Activated CD8-positive, alpha-beta memory T cell treated with anti-CD3 and anti-CD28 coated beads, Interleukin-2, amount 50 U/mL, for 1 hour (primary cell): ENCODE data around the gene OLFML3.

ENCODE experiments used
- DNase-seq: peaks from one replicate; pipeline ENCODE4 v3.0.0-alpha.2; 2020; ENCODE audit errors: extremely low read depth

OLFML3 gene

DNA sequence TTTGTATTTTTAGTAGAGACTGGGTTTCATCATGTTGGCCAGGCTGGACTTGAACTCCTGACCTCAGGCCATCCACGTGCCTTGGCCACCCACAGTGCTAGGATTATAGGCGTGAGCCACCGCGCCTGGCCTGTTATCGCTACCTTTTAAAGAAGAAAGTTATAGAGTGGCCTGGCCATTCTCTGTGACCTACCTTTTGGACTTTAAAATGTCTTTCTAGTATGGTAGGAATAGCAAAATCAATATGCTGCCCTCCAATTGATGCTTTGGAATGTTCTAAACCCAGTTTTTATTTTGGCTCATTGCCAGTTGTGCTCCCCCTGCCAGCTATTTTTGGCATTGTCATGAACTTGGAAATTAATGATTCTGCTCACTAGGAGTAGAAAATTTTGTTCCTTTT is 30.3 kb upstream of the OLFML3 start:
- no peak for DNase-seq

GRCh38 chr1:113950908-113951307 is 28.4 kb upstream of the OLFML3 start:
- no peak for DNase-seq

DNA sequence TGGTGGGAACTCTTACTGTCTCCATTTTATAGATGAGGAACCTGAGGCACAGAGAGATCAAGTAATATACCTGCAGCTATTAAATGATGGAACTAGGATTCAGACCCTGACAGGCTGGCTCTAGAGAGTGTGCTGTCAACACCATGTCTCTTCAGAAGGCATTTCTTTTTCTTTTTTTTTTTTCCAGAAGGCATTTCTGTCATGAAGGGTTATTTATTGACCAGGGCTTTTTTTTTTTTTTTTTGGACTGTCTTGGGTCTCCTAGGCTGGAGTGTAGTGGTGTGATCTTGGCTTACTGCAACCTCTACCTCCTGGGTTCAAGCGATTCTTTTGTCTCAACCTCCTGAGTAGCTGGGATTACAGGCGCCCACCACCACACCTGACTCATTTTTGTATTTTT is 27.6 kb upstream of the OLFML3 start:
- no peak for DNase-seq

DNA sequence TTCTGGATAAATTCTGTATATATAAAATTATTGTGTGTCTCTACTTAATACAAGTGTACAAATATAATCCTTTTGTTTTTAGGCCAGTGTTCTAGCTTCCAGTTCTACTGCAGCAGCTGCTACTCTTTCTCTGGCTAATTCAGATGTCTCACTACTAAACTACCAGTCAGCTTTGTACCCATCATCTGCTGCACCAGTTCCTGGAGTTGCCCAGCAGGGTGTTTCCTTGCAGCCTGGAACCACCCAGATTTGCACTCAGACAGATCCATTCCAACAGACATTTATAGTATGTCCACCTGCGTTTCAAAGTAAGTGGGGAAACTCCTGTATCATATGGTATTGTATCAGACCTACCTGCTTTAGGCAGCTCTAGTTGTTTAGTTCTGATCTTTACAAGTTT is 21.3 kb upstream of the OLFML3 start:
- no peak for DNase-seq

- DNase-seq = no peak
Measured at GRCh38 chr1:113958691-113959090, 20.6 kb upstream of the OLFML3 start.

GRCh38 chr1:113963281-113963906 is 15.9 kb upstream of the OLFML3 start:
- DNase-seq = no peak

- no peak for DNase-seq
Measured at GRCh38 chr1:113965703-113966412, 13.4 kb upstream of the OLFML3 start.

DNA sequence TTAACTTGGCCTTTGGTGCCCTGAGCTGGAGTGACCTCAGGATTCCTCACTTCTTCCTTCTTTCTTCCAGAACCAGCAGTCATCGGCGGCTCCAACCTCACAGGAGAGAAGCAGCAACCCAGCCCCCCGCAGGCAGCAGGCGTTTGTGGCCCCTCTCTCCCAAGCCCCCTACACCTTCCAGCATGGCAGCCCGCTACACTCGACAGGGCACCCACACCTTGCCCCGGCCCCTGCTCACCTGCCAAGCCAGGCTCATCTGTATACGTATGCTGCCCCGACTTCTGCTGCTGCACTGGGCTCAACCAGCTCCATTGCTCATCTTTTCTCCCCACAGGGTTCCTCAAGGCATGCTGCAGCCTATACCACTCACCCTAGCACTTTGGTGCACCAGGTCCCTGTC is 6.3 kb upstream of the OLFML3 start:
- DNase-seq = no peak

GRCh38 chr1:113975211-113975895 is 3.9 kb upstream of the OLFML3 start:
- DNase-seq = no peak

DNA sequence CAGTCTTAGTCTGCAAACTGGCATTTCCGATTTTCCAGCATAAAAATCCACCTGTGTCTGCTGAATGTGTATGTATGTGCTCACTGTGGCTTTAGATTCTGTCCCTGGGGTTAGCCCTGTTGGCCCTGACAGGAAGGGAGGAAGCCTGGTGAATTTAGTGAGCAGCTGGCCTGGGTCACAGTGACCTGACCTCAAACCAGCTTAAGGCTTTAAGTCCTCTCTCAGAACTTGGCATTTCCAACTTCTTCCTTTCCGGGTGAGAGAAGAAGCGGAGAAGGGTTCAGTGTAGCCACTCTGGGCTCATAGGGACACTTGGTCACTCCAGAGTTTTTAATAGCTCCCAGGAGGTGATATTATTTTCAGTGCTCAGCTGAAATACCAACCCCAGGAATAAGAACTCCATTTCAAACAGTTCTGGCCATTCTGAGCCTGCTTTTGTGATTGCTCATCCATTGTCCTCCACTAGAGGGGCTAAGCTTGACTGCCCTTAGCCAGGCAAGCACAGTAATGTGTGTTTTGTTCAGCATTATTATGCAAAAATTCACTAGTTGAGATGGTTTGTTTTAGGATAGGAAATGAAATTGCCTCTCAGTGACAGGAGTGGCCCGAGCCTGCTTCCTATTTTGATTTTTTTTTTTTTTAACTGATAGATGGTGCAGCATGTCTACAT is 2.5 kb upstream of the OLFML3 start:
- no peak for DNase-seq

DNA sequence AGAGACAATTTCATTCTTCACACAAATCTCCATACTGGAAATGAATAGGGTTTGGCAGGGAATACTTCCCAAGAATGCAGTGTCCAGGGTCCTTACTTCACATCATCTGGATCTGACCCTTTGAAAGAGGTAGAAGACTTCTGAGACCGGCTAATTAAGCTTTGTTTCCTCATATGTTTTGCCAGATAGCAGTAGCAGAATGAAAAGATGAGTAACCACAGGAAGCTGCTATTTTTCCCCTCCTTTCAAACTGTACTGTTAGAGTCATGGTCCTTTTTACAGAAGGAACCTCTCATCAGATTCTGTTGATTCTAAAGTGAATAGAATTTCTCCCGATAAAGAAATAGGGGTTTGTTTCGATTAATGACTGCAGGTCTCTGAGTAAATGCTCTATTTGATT is 1.4 kb upstream of the OLFML3 start:
- no peak for DNase-seq

GRCh38 chr1:113980110-113980509 is 836 bp downstream of the OLFML3 start:
- no peak for DNase-seq

GRCh38 chr1:113981962-113982931 is 3.0 kb downstream of the OLFML3 start:
- DNase-seq = no peak

- DNase-seq = no peak
Measured at GRCh38 chr1:113982949-113983348, 3.7 kb downstream of the OLFML3 start.

GRCh38 chr1:113983391-113983790 is 4.1 kb downstream of the OLFML3 start:
- DNase-seq = no peak

GRCh38 chr1:113983826-113984225 is 4.6 kb downstream of the OLFML3 start:
- no peak for DNase-seq

- no peak for DNase-seq
Measured at GRCh38 chr1:113984710-113985109, 5.4 kb downstream of the OLFML3 start.

GRCh38 chr1:113986802-113987201 is 7.5 kb downstream of the OLFML3 start:
- DNase-seq = no peak

DNA sequence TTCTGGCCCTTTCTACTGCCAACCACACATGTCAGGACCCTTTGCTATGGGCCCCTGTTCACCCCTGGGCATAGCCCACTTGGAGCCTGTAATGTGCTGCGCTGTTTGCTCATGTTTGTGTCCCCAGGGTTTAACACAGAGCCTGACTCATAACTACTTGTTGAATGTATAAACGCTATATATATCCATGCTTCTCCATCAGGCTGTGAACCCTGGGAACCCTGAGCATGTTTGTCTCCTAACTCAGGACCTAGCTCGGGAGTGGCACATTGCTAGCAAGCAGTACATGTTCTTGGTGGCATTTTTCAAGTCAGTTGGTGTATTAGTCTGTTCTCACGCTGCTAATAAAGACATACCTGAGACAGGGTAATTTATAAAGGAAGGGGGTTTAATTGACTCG is 8.0 kb downstream of the OLFML3 start:
- DNase-seq = no peak

DNA sequence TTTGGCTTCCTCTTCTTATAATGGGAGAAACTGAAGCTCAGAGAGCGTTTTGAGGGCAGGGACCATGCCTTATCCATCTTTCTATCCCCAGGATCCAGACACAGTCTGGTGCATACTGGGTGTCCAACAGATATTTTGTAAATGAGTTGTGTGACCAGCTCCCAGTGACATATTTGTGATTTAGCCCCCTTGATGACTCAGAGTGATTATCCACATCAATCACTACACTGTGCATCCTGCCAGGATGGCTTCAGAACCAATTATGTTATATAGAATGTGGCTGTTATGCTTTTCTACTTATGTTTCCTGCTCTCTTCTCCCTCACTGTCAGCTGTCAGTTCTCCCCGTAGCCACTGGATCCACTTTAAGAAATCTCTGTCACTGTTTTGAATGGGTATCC is 11.3 kb downstream of the OLFML3 start:
- no peak for DNase-seq

DNA sequence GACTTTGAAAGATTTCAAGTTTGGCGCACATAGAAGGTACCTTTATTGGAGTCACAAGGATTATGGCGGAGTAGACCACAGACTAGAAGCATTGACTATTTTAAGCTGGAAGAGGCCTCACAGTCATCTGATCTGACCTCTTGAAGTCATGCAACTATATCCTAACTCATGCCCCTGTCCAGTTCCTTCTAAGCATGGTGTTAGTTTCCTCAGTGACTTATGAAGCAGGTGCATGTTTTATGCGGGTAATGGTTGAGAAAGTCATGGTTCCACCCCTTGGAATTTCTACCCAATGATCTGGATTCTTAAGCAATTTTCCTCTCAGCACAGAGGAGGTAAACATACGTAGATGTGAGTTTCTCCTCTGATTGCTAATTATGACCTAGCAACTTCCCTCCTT is 11.7 kb downstream of the OLFML3 start:
- DNase-seq = no peak
